GM12891 (cell line): ENCODE measurements around the gene GCSH.

Experiments
- POLR2A ChIP-seq: IDR thresholded peaks from 2 replicates; pipeline ENCODE4 v1.6.1; 2011; ENCODE audit warnings: low read depth, low read length, control low read depth
- SPI1 ChIP-seq: IDR thresholded peaks from 2 replicates; pipeline ENCODE4 v1.6.1; 2011; ENCODE audit warnings: low read depth, low read length, control low read depth

DNA sequence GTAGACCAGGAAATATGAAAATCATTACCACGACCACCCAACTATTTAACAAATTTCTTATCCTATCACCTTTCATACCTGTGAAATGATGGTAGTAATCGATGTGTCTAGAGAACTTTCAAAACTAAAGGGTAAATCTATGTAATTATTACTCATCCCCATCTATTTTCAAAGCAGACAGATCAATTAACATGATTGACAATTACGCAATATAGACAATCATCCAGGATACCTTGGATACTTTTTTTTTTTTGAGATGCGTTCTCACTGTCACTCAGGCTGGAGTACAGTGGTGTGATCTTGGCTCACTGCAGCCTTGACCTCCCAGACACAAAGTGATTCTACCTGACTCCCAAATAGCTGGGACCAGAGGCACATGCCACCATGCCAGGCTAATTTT is 15.2 kb downstream of the GCSH start:
- TF ChIP-seq POLR2A: no peak
- TF ChIP-seq SPI1: no peak
